PC-3 (cell line): ENCODE measurements around the gene KAZN. TPM values are rescaled to one million over a fixed set of nuclear protein-coding genes. Genes with fewer than 3 reads are reported as not detected.
A peak's percentile ranks its signal among the peaks of the same experiment; 100 is the strongest.

Experiments used
- ATAC-seq: fragments of 200-7000 bp; cut with Tn5 transposase; 2 replicates; pipeline ENCODE4 v1.9.1; 2020; ENCODE audit warnings: mild to moderate bottlenecking, moderate library complexity
- BruUV-seq: library from RNA; stranded (reverse); fragments of 400-500 nt; replicated peaks from 2 replicates; lab custom pipeline; 2021; lab: Mats Ljungman, UMichigan
- CTCF ChIA-PET: fragments of 300-600 bp; sonication (Branson Sonifier 250); formaldehyde crosslinking; loops from one replicate; lab custom pipeline; 2022; ENCODE audit warnings: antibody characterized with exemption; lab: Charles Lee
- POLR2A ChIA-PET: fragments of 300-600 bp; sonication (Branson Sonifier 250); formaldehyde crosslinking; loops from one replicate; lab custom pipeline; 2022; ENCODE audit warnings: antibody characterized with exemption; ENCODE audit not compliant: unreplicated experiment; lab: Charles Lee
- DNase-seq: peaks from one replicate; pipeline ENCODE4 v3.0.0-alpha.2; 2015
- H2AFZ ChIP-seq: fragments of 300-600 bp; sonication (generic); 2 replicates; pipeline ENCODE4 v1.6.0; 2016; ENCODE audit warnings: antibody characterized with exemption, low read length
- H3F3A ChIP-seq: fragments of 300-600 bp; sonication (generic); one replicate; pipeline ENCODE4 v1.6.0; 2017; ENCODE audit warnings: antibody characterized with exemption, low read length, control low read depth, mild to moderate bottlenecking; ENCODE audit not compliant: unreplicated experiment
- H3K27ac ChIP-seq: fragments of 300-600 bp; sonication (generic); 2 replicates; pipeline ENCODE4 v1.5.1; 2016; ENCODE audit warnings: mild to moderate bottlenecking, low read length
- H3K27me3 ChIP-seq: fragments of 300-600 bp; sonication (generic); 2 replicates; pipeline ENCODE4 v1.6.1; 2016; ENCODE audit warnings: low read length, mixed read lengths
- H3K36me3 ChIP-seq: fragments of 300-600 bp; sonication (generic); 2 replicates; pipeline ENCODE4 v1.6.1; 2016; ENCODE audit warnings: low read depth, mixed run types, low read length, mixed read lengths
- H3K4me1 ChIP-seq: fragments of 300-600 bp; sonication (generic); 2 replicates; pipeline ENCODE4 v1.5.1; 2016; ENCODE audit warnings: low read length; ENCODE audit not compliant: insufficient read depth
- H3K4me2 ChIP-seq: fragments of 300-600 bp; sonication (generic); 2 replicates; pipeline ENCODE4 v1.6.0; 2016; ENCODE audit warnings: low read length
- H3K4me3 ChIP-seq: fragments of 300-600 bp; sonication (generic); 2 replicates; pipeline ENCODE4 v1.5.1; 2016; ENCODE audit warnings: mild to moderate bottlenecking, low read length, mixed read lengths
- H3K79me2 ChIP-seq: fragments of 300-600 bp; sonication (generic); 2 replicates; pipeline ENCODE4 v1.6.1; 2017; ENCODE audit warnings: low read length, mixed read lengths
- H3K9ac ChIP-seq: fragments of 300-600 bp; sonication (generic); 2 replicates; pipeline ENCODE4 v1.6.0; 2016; ENCODE audit warnings: mild to moderate bottlenecking, low read length
- H3K9me2 ChIP-seq: fragments of 300-600 bp; sonication (generic); replicated peaks from 2 replicates; pipeline ENCODE4 v1.6.1; 2016; ENCODE audit warnings: mixed run types, low read length, mixed read lengths
- H3K9me3 ChIP-seq: fragments of 300-600 bp; sonication (generic); 2 replicates; pipeline ENCODE4 v1.6.1; 2016; ENCODE audit warnings: low read length, mixed read lengths
- H4K20me1 ChIP-seq: fragments of 300-600 bp; sonication (generic); 2 replicates; pipeline ENCODE4 v1.6.1; 2016; ENCODE audit warnings: low read length, mixed read lengths
- EZH2 ChIP-seq: fragments of 300-600 bp; sonication (generic); IDR thresholded peaks from one replicate; pipeline ENCODE4 v1.6.1; 2017; ENCODE audit warnings: antibody characterized with exemption, mild to moderate bottlenecking, low read length; ENCODE audit not compliant: unreplicated experiment
- EZH2phosphoT487 ChIP-seq: fragments of 300-600 bp; sonication (generic); IDR thresholded peaks from 2 replicates; pipeline ENCODE4 v1.6.1; 2018; ENCODE audit warnings: mild to moderate bottlenecking, antibody characterized with exemption, low read length, borderline replicate concordance
- intact Hi-C: fragments of 100-400 bp; cut with micrococcal nuclease; formaldehyde crosslinking; loops from 2 replicates; pipeline ENCODE4 v1.9.0; 2023
- total RNA-seq: library from RNA; depleted of rRNA; stranded (reverse); fragments of >200 nt; gene quantifications from 2 replicates; pipeline ENCODE4 v1.2.3, GENCODE V29; 2014
- TF ChIP-seq, protein P1 (sequence below): fragments of 300-600 bp; sonication (generic); conservative IDR thresholded peaks from 2 replicates; pipeline ENCODE4 v1.5.1; 2017; ENCODE audit warnings: antibody characterized with exemption, low read depth, mild to moderate bottlenecking, low read length

KAZN gene
- total RNA-seq, 1 experiment from 2014 or later = 2.0 TPM

DNA sequence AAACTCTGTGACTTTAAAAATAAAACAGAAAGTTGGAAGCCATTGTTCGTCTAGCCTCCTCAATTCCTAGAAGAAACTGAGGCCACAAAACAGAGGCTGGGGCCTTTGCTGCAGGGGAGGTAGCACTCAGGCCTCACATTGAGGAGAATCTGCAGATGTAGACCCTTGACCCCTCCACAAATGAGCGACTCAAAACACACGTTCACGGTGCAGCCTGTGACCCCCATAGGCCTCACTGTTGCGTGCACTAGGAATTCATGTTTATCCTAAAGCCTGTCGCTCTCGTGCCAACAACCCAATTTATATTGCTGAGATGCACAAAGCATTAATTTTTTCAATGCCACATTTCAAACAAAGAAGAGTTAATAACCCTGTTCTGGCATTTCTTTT is 560.7 kb downstream of the KAZN start:
- DNase-seq (no peak), ATAC-seq (no peak)
- intact Hi-C loops = no loop called here
- no TSS peak for BruUV-seq
- H3K36me3 ChIP-seq = no peaks in the 10 kb centered on the region
- ChIA-PET CTCF (no interaction called here), POLR2A (no interaction called here)
- peak overlapping the region; percentile 58 for H3K4me2 ChIP-seq
- no peaks in the 10 kb centered on the region for H3K27me3 ChIP-seq
- no peaks in the 10 kb centered on the region for H3K9me2 ChIP-seq
- H3K4me1 ChIP-seq = peaks cover 16% of the 10 kb centered on the region
- H4K20me1 ChIP-seq = 0 out of 2 replicates have a peak, but pooled peaks cover 6% of the 10 kb centered on the region
- H3K4me3 ChIP-seq = no peak overlapping the region
- TF ChIP-seq EZH2 (no peak), EZH2phosphoT487 (no peak)
- TF ChIP-seq, protein P1, sequence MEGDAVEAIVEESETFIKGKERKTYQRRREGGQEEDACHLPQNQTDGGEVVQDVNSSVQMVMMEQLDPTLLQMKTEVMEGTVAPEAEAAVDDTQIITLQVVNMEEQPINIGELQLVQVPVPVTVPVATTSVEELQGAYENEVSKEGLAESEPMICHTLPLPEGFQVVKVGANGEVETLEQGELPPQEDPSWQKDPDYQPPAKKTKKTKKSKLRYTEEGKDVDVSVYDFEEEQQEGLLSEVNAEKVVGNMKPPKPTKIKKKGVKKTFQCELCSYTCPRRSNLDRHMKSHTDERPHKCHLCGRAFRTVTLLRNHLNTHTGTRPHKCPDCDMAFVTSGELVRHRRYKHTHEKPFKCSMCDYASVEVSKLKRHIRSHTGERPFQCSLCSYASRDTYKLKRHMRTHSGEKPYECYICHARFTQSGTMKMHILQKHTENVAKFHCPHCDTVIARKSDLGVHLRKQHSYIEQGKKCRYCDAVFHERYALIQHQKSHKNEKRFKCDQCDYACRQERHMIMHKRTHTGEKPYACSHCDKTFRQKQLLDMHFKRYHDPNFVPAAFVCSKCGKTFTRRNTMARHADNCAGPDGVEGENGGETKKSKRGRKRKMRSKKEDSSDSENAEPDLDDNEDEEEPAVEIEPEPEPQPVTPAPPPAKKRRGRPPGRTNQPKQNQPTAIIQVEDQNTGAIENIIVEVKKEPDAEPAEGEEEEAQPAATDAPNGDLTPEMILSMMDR = no peak
- H3K27ac ChIP-seq = peak overlapping the region; percentile 60
- H3K9ac ChIP-seq = no peak overlapping the region
- H3F3A ChIP-seq = no peaks in the 10 kb centered on the region
- no peak overlapping the region for H2AFZ ChIP-seq
- peaks cover 97% of the 10 kb centered on the region for H3K79me2 ChIP-seq
- H3K9me3 ChIP-seq = no peaks in the 10 kb centered on the region

DNA sequence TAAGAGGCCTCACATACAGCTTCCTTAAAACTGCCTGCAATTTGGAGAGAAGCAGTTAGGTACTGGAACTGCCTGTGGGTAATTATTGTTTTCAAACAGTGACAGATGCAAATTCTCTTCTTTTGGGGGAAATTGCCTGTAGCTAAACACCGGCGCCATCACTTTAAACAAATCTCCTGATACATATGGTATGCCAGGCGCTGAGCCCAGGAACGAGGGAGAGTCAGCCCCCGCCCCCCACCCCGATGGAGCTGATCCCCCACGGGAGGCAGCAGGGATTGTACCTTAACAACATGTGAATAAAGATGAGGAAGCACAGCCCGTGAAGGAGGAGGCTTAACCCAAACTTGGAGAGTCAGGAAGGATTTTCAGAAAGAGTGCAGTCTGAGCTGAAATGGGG is 562.1 kb downstream of the KAZN start:
- TF ChIP-seq EZH2 (no peak), EZH2phosphoT487 (no peak)
- TF ChIP-seq, protein P1 = no peak
- no peaks in the 10 kb centered on the region for H3K27me3 ChIP-seq
- H2AFZ ChIP-seq = no peak overlapping the region
- ATAC-seq (no peak), DNase-seq (no peak)
- no peaks in the 10 kb centered on the region for H3K9me3 ChIP-seq
- no peak overlapping the region for H3K4me2 ChIP-seq
- 0 out of 2 replicates have a peak, but pooled peaks cover 6% of the 10 kb centered on the region for H4K20me1 ChIP-seq
- no peaks in the 10 kb centered on the region for H3K9me2 ChIP-seq
- ChIA-PET POLR2A (no interaction called here), CTCF (no interaction called here)
- no peak overlapping the region for H3K9ac ChIP-seq
- H3K27ac ChIP-seq = no peak overlapping the region
- H3K79me2 ChIP-seq = peaks cover 95% of the 10 kb centered on the region
- intact Hi-C loops = no loop called here
- H3K4me3 ChIP-seq = no peak overlapping the region
- H3K36me3 ChIP-seq = no peaks in the 10 kb centered on the region
- H3K4me1 ChIP-seq = peaks cover 16% of the 10 kb centered on the region
- no TSS peak for BruUV-seq
- no peaks in the 10 kb centered on the region for H3F3A ChIP-seq

- intact Hi-C loops = no loop called here
- ATAC-seq (peak; percentile 65), DNase-seq (peak; percentile 16)
- Histone ChIP-seq H3K4me1 (peaks cover 17% of the 10 kb centered on the region), H3K9me3 (no peaks in the 10 kb centered on the region), H3K4me2 (0 out of 2 replicates have a peak overlapping the region, but pooled peaks have one; percentile 21), H3K36me3 (no peaks in the 10 kb centered on the region), H3K9me2 (no peaks in the 10 kb centered on the region), H3K4me3 (no peak overlapping the region), H3K27me3 (no peaks in the 10 kb centered on the region), H3K27ac (no peak overlapping the region), H2AFZ (no peak overlapping the region), H3K79me2 (peaks cover 79% of the 10 kb centered on the region), H4K20me1 (0 out of 2 replicates have a peak, but pooled peaks cover 2% of the 10 kb centered on the region), H3F3A (no peaks in the 10 kb centered on the region), H3K9ac (no peak overlapping the region)
- no TSS peak for BruUV-seq
- CTCF ChIA-PET = no interaction called here
- no peak for TF ChIP-seq EZH2phosphoT487
- TF ChIP-seq, protein P1 = no peak
- TF ChIP-seq EZH2 = no peak
- POLR2A ChIA-PET = interaction anchor here (0.6 kb wide), 2 partner anchors 11 to 1270 kb away, joined by 3 to 5 read pairs; no protein-coding TSS in a partner anchor
These were observed 568.9 kb downstream of the KAZN start for GRCh38 chr1:15167386-15167785.
